Renal cortical epithelial cell (primary cell): ENCODE measurements around the gene SELENOP. TPM values are rescaled to one million over a fixed set of nuclear protein-coding genes. Genes with fewer than 3 reads are reported as not detected.
"Not testable (repeated sequence)": the region's sequence is repeated elsewhere in the genome, so short reads cannot be mapped to it uniquely, and the experiment has no call there.

ENCODE experiments used
- DNase-seq: peaks from one replicate; pipeline ENCODE4 v3.0.0-alpha.2; 2011; ENCODE audit warnings: low read depth
- total RNA-seq: library from RNA; depleted of rRNA; stranded (reverse); fragments of >200 nt; gene quantifications from 2 replicates; pipeline ENCODE4 v1.2.3, GENCODE V29; 2014

Gene SELENOP
- total RNA-seq, 1 donor from 2014 or later = 65.8 TPM

DNA sequence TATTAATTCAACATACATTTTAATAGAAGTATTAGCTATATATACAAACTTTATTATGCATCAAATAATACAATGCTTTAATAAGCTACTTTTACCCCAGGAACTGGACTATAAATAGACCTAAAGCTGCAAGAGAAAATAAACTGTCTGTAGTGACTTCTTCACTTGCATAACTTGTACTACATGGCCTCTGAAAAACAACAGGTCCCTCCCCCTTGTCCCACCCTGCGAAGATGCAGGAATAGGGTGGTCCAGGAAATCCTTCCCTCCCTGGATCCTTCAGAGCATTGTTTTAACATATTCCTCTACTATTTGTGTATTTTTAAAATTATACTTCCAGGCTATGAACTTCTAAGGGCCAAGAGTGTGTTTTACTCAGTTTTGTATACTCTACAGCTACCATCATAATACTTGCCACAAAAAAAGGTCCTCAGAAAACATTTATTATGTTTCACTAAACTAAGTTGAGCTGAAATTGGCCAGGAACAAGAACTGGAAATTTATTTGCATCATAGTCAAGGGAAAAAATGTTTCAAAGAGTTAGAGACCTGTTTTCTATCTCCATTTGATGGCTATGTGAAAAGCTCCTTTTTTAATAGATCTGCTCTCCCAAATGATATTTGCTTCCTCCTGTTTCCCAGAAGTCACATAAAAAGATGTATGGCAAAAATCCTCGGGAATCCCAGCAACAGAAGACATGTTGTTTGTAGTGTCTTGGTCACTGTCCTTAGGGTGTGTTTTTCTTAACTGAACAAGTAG is 15.2 kb upstream of the SELENOP start:
- no peak for DNase-seq

DNA sequence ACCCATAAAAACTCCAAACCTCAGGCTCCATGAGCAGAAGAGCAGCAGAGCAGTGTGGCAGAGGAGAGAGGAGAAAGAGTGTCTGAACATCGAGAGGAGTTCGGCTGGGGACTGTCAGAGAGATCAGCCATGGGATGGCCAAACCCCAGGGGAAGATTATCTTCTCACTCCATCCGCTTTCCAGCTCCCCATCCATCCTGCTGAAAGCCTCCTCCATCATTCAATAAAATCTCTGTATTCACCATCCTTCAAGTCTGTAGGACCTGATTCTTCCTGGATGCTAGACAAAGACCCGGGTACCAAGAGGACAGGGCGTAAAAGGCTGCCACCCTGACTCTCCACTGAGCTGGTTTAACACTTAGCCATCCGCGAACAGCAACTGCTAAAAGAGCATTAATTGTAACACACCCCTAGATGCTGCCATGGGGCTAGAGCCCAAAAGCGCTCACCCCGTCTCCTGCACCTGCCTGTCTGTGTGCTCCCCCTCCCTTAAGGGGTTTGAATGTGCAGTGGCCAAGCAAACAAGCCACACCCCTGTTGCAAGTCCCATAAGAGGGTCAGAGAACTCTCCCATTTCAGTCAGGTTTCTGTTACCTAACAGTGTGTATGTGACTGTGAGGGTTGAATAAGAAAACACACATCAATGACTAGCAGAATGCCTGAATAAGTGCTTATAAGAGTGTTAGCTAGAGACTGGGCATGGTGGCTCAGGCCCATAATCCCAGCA is 13.9 kb upstream of the SELENOP start:
- DNase-seq = no peak

DNA sequence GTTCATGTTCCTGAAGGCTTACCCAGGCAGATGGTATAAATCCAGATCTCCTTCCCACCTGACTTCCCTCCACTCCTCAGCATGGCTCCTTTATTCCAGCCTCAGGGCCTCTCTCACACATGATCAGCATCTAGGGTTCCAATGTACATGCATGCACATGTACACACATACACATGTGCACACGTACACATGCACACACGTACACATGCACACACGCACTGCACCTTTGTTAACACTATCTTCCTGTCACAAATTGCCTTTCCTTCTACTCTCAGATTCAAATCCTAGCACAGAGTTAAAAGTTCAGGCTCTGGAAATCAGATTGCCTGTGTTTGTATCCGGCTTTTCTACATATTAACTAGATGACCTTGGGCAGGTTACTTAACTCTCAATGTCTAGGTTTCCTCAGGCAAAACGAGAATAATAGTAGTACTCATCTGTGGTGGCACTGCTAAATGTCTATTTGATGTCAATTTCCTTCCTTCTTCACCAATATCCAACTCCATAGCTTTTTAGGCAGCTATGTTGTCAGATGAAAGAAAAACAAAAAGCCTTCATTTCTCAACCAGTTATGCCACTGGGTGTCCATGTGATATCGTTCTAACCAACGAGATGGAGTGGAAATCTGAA is 12.8 kb upstream of the SELENOP start:
- peak; percentile 53 for DNase-seq

GRCh38 chr5:42822548-42822947 is 10.9 kb upstream of the SELENOP start:
- DNase-seq = no peak

- DNase-seq = no peak
These were observed 8.1 kb upstream of the SELENOP start for GRCh38 chr5:42819745-42820144.

DNA sequence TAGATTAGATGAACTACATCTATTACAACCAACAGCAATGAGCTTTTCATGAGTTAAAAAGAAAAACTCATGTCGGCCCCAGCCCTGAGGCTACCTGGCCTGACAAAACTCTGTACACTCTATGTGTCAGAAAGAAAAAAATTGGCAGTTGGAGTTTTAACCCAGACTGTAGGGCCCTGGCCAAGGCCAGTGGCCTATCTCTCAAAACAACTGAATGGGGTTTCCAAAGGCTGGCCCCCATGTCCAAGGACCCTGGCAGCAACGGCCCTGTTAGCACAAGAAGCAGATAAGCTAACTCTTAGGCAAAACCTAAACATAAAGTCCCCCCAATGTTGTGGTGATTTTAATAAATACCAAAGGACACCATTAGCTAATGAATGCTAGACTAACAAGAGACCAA is 4.9 kb upstream of the SELENOP start:
- not testable (repeated sequence) for DNase-seq

DNA sequence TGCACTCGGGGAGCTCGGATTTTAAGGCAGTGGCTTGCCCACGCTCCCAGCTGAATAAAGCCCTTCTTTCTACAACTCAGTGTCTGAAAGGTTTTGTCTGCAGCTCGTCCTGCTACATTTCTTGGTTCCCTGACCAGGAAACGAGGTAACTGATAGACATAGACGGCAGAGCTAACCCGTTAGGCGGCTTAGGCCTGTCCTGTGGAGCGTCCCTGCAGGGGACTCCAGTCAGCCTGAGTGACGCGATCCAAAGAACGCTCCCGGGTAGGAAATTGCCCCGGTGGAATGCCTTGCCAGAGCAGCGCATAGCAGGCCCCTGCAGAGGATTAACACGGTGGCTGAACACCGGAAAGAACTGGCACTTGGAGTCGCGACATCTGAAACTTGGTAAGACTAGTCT is 1.8 kb upstream of the SELENOP start:
- DNase-seq = peak; percentile 15

DNA sequence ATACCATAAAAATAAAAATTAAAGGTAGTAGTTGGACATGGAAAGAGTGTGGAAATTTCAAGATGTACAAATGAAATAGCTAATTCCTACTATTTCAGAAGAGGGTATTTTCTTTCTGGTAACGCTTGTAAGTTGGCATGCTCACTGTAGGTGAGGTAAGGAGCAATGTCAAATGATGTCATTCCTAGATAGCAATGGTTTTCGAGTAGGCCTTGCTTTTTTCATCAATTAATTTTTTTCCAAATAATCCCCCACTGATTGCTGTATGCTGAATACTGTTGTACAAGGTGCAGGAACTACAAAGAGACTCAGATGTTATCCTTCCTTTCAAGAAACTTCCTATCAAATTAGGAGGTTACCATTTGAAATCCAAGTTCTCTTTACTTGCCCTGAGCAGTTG is 928 bp upstream of the SELENOP start:
- no peak for DNase-seq

GRCh38 chr5:42810834-42811590 is 680 bp downstream of the SELENOP start:
- DNase-seq = no peak

DNA sequence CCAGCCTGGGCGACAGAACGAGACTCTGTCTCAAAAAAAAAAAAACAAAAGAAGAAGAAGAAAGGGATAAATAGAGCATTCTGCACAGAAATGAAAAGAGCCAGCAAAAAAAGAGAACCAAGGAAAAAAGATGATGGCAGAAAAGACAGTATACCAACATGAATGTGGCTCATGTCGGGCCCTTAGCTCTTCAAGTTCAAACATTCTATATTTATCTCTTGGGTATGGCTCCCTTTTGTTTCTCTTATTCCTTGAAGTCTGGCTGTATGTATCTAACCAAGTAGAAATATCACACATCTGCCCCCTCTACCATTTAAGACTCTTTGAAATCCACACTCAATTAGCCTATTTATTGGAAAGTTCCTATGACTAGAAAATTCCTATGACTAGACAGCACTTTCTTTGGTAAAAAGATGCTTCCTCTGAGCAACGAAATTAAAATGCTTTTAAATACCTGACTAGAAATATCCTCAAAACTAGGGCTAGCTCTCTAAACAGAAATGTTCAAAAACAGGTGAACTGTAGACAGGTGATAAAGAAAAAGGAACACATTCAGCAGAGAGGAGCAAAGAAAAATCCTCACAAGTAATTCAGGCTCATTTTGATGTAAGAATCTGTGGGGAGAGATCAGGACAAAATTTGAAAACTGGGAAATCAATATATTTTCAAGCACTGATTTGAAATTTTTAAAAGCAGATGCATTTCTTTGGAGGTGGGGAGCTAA is 2.6 kb downstream of the SELENOP start:
- no peak for DNase-seq

GRCh38 chr5:42807722-42808447 is 3.8 kb downstream of the SELENOP start:
- peak; percentile 30 for DNase-seq

- DNase-seq = no peak
These were observed 4.9 kb downstream of the SELENOP start for GRCh38 chr5:42806701-42807262.

DNA sequence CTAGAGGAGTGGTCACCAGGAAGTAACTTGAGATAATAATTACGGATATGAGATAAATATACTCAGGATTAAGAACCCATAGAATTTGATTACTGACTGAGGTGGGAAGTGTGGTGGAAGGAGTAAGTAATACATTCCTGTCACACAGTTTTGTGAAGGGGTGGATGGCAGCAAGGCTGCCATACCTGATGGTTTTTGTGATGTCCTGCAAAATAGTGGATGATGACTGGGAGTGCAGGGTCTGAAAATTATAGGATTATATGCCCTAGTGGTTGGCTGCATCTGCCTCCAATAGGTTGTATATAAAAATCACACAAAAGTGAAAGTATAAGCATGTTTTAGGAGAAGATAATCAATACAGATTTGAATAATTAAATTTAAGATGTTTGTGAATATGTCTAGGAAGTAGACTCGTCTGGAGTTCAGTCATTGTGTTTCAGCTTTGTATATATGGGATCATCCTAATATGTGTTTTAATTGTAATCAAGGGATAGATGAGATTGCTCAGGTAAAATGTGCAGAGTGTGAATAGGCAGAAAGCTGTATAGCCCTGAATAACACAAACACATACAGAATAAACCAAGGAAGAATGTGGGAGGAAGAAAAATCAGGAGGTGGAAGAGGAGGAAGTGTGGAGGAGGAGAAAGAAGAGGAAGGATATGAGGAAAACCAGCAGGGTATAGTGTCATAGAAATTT is 5.5 kb downstream of the SELENOP start:
- no peak for DNase-seq

DNA sequence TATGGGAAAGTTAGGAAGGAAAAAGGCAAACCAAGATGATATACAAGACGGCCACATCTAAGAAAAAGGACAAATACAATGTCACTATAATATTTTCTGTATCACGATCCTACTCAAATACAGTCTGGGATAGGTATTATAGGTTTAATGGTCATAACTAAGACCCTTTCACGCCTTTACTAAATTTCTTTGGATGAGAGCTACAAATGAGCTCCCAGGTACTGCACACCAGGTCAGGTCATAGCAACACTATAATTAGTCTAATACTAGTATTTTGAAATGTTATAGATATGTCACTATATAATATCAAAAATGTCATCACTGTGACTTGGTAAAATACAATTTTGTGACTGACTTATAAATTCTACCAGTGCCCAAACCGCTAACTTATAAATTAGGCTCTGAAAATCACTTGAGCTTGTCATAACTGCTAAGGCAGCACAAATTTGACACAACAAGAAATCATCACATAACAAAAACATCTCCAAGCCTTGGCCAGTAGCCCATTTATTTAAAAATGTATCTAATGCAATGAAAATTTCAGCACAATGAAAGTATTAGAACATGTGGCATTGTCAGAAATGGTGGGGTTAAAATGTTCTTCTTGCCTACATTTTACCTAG is 6.9 kb downstream of the SELENOP start:
- DNase-seq = no peak

- no peak for DNase-seq
These were observed 10.1 kb downstream of the SELENOP start for GRCh38 chr5:42801516-42802166.

GRCh38 chr5:42800748-42801330 is 10.9 kb downstream of the SELENOP start:
- DNase-seq = no peak

- DNase-seq = no peak
These were observed 12.0 kb downstream of the SELENOP start for GRCh38 chr5:42799668-42800114.

DNA sequence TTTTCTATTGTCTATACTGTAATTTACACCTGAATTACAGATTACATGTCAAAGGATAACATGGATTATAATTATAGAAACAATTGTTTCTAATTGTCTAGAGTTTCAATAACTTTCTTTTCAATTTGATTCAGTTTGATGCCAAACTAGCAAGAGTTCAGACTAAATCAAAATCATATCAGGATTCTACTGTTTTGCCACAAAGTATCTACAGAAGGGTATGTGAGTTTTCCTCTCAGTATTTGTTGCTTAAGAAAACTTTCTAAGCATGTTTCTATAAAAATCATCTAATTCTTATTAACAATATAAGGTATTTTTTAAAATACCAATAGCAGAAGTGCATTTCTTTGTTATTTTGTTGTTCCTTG is 12.5 kb downstream of the SELENOP start:
- no peak for DNase-seq
